Mesothelial cell of epicardium (in vitro differentiated cells): Measurements from ENCODE around the gene ADAMTS12. TPM values are rescaled to one million over a fixed set of nuclear protein-coding genes. Genes with fewer than 3 reads are reported as not detected.

Source experiments
- DNase-seq, 2 experiments: peaks; one replicate each; pipeline ENCODE4 v3.0.0; 2021; ENCODE audit warnings: low spot score in 2 of 2; ENCODE audit not compliant: unreplicated experiment in 2 of 2
- H3K27ac Mint-ChIP-seq: 2 replicates; pipeline ENCODE4 v1.8.0; 2021; ENCODE audit warnings: mixed read lengths
- H3K27me3 Mint-ChIP-seq: 2 replicates; pipeline ENCODE4 v1.8.0; 2021; ENCODE audit warnings: low read depth, mixed read lengths
- H3K36me3 Mint-ChIP-seq: 2 replicates; pipeline ENCODE4 v1.8.0; 2021; ENCODE audit warnings: mixed read lengths
- H3K4me1 Mint-ChIP-seq: 2 replicates; pipeline ENCODE4 v1.8.0; 2021; ENCODE audit warnings: mixed read lengths
- H3K4me3 Mint-ChIP-seq: 2 replicates; pipeline ENCODE4 v1.8.0; 2021; ENCODE audit warnings: mild to moderate bottlenecking, moderate library complexity, mixed read lengths
- H3K9me3 Mint-ChIP-seq: 2 replicates; pipeline ENCODE4 v1.8.0; 2021; ENCODE audit warnings: mixed read lengths
- total RNA-seq: library from RNA; stranded (reverse); gene quantifications from 3 replicates; pipeline ENCODE4 v1.2.1, GENCODE V29; 2021
- TF ChIP-seq, protein P1 (sequence below): fragments of 200-600 bp; sonication (generic); IDR thresholded peaks from one replicate; pipeline ENCODE4 v1.5.0; 2021; ENCODE audit warnings: antibody characterized with exemption; ENCODE audit not compliant: unreplicated experiment

Gene ADAMTS12
- total RNA-seq, 1 donor from 2014 or later, result 14.0 TPM

DNA sequence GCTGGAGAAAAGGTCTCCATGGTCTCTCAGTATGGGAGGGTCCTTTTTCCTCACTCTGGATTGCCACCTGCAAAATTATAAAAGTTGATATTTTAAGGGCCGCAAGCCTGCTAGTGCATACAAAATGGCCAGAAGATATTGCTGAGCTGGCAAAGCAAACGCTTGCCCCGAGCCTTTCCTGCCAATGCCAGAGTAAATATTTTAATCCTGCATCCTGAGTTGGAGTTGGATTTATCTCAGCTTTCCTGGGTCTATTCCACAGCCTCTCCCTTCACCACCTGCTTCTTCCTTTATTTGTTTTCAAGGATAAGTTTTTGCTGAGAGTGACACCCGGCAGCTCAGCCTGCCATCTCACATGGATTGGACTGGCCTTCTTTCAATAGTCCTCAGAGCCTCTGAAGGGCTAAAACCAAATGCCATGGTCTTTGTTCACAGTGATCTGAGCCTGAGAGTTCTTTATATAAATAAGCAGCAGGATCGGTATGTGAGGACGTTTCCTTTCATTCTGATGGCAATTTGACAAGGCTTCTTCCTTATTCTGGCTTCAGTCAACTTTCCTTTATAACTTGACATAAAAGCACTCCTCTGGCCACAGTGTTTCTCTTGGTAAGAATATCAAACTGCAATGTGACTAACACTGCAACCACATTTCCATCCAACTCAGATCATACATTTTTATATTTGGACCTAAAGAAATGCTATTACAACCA is 170.1 kb downstream of the ADAMTS12 start:
- no peak overlapping the region for H3K27ac Mint-ChIP-seq
- DNase-seq, result no peak
- no peaks in the 10 kb centered on the region for H3K27me3 Mint-ChIP-seq
- TF ChIP-seq, protein P1, sequence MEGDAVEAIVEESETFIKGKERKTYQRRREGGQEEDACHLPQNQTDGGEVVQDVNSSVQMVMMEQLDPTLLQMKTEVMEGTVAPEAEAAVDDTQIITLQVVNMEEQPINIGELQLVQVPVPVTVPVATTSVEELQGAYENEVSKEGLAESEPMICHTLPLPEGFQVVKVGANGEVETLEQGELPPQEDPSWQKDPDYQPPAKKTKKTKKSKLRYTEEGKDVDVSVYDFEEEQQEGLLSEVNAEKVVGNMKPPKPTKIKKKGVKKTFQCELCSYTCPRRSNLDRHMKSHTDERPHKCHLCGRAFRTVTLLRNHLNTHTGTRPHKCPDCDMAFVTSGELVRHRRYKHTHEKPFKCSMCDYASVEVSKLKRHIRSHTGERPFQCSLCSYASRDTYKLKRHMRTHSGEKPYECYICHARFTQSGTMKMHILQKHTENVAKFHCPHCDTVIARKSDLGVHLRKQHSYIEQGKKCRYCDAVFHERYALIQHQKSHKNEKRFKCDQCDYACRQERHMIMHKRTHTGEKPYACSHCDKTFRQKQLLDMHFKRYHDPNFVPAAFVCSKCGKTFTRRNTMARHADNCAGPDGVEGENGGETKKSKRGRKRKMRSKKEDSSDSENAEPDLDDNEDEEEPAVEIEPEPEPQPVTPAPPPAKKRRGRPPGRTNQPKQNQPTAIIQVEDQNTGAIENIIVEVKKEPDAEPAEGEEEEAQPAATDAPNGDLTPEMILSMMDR, result no peak
- no peaks in the 10 kb centered on the region for H3K4me1 Mint-ChIP-seq
- H3K9me3 Mint-ChIP-seq, result no peaks in the 10 kb centered on the region
- no peaks in the 10 kb centered on the region for H3K36me3 Mint-ChIP-seq
- no peak overlapping the region for H3K4me3 Mint-ChIP-seq

DNA sequence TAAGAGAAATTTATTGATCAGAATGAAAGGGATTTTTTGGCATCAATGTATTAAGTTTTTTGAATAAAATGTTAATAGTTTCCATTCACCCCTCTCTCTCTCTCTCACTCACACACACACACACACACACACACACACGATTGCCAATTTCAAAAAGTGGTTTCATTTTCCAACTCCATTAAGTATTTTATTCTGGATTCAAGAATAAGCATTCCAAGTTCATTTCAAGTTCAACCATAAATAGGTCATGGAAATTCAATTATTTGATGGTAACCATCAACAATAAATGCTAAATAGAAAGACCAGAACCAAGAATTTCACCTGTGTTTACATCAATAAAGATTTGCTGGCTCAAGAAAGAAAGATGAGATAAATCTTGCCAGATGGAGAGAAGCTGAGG is 171.6 kb downstream of the ADAMTS12 start:
- peaks cover 5% of the 10 kb centered on the region for H3K9me3 Mint-ChIP-seq
- H3K36me3 Mint-ChIP-seq, result no peaks in the 10 kb centered on the region
- TF ChIP-seq, protein P1, result no peak
- no peak for DNase-seq
- H3K4me1 Mint-ChIP-seq, result no peaks in the 10 kb centered on the region
- no peak overlapping the region for H3K27ac Mint-ChIP-seq
- H3K4me3 Mint-ChIP-seq, result no peak overlapping the region
- H3K27me3 Mint-ChIP-seq, result no peaks in the 10 kb centered on the region

DNA sequence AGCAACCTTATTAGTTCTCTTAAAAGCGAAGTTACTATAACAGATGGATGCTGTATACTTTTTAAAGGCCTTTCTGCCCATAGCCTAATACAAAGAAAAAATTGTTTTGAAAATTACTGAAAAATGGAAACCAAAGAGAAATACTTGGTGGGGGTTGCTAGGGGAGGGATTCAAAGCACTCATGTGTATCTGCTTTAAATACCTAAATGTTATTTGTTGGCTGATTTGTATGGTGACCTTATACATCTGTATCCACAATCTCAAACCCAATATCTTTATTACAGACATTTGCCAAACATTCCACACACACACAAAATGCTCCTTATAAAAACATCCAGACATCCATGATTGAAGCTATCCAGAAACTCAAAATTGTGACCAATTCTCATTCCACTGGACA is 172.0 kb downstream of the ADAMTS12 start:
- no peaks in the 10 kb centered on the region for H3K4me1 Mint-ChIP-seq
- H3K27ac Mint-ChIP-seq, result no peak overlapping the region
- TF ChIP-seq, protein P1, result no peak
- no peak overlapping the region for H3K4me3 Mint-ChIP-seq
- H3K36me3 Mint-ChIP-seq, result no peaks in the 10 kb centered on the region
- DNase-seq, result no peak
- no peaks in the 10 kb centered on the region for H3K27me3 Mint-ChIP-seq
- H3K9me3 Mint-ChIP-seq, result peaks cover 5% of the 10 kb centered on the region

DNA sequence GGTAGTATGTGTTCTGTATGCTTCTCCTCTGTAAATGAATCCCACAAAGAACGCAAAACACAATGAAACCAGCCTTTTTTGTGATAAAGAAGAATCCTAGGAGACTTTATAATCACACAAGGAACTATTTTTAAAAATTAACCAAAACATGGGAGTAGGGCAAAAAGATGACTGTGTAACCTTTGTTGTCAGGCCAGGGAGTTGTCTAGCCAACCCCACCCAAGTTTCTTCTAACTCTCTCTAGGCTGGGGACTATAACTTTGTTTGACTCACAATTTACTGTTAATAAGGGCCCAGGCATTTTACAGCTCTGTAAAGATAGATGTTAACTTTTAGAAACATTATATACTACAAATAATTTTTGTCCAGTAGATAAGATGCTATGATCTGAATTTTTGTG is 176.1 kb downstream of the ADAMTS12 start:
- no peaks in the 10 kb centered on the region for H3K27me3 Mint-ChIP-seq
- H3K27ac Mint-ChIP-seq, result no peak overlapping the region
- no peak for DNase-seq
- no peak overlapping the region for H3K4me3 Mint-ChIP-seq
- TF ChIP-seq, protein P1, result no peak
- no peaks in the 10 kb centered on the region for H3K36me3 Mint-ChIP-seq
- no peaks in the 10 kb centered on the region for H3K4me1 Mint-ChIP-seq
- peaks cover 20% of the 10 kb centered on the region for H3K9me3 Mint-ChIP-seq

DNA sequence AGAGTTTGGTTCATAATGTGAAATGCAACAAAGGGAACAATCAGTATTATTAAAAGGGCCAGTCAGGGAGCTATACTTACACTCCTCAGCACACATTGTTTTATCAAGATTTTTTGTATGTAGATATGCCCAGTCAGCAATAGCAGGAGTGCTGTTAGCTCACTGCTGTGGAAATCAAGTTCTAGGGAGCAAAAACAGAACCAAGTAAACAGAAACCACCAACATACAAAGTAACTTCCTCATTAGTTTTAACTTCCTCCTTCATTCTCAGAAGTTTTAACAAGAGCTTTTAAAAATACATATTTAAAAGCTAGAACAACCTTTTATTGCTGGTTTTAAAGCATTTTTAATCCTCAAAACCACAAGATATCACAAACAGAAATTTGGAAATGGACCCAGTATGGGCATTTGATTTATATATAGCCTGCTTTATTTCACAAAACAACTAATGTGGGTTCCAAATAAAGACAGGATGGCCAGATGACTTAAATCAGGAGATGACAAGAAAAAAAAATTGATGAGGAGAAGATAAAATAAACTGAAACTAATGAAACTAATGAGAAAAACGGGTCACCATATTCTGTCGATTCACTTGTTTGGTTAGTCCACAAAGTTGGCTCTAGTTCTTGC is 178.5 kb downstream of the ADAMTS12 start:
- Mint-ChIP-seq H3K4me1 (no peaks in the 10 kb centered on the region), H3K36me3 (peaks cover 1% of the 10 kb centered on the region), H3K27me3 (no peaks in the 10 kb centered on the region), H3K27ac (no peak overlapping the region), H3K4me3 (no peak overlapping the region), H3K9me3 (peaks cover 23% of the 10 kb centered on the region)
- TF ChIP-seq, protein P1, result no peak
- no peak for DNase-seq
